NCI-H1105 treated with DMSO at 0.1 percent for 48 hours (cell line): Measurements from ENCODE around the gene SQOR.

Experiments
- DNase-seq: peaks from one replicate; lab custom pipeline; 2025; lab: John Stamatoyannopoulos, UW

The SQOR gene

DNA sequence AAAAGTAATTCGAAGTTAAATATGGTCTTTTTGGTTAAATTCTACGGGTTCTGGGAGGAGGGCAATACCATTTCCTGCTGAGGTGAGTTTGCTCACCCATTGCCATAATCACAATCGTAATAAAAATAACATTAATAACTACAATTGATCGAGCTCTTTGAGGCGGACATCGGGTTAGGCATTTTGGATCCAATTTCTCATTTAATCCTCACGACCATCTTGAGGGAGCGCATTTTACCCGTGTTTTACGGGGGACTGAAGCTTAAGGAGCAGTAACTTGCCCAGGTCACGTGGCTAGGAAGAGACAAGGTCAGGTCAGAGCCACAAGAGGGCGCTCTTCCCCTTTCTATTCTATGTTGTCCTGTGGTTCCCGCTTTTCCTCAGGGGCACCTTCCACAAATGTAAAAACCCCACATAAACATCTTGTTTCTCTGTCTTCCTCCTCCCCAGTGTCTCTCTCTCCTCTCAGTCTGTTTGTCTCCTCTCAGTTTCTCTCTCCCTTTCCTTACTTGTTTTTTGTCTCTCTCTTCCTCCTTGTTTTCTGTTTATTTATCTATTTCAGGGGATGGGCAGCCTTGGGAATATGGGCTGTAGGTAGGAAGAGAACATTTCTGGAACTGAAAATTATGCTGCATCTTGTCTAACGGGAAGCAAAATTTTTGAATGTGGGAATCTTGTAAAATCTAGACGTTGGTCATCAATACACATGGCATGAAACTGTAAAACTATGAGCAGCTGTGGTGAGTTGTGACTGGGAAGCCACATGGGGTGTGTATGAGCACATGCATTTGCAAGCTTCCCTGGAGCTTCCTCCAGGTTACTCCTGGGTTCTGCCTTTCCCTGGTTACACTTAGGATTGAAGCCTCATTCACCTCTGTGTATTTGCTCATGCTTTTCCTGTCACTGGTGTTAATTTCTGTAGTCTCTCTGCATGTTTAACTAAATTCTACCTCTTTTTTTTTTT is 71.0 kb downstream of the SQOR start:
- DNase-seq = peak; percentile 72

DNA sequence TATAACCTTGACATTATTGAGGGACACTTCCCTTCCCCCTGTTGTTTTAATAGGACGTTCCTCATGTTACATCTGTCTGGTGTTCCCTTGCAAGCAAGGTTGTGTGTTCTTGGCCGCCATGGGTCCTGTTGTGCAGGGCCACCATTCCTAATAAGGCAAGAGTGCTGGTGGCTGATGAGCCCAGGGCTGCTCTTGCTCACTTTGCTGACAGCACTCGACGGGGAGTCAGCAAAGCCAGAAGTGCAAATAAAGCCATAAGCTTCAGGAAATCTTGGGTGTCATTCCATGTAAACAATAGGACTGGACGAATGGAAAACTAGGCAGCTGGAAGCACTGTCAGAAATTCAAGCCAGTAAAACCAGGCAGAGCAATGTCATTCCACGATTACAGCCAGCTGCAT is 75.8 kb downstream of the SQOR start:
- no peak for DNase-seq

DNA sequence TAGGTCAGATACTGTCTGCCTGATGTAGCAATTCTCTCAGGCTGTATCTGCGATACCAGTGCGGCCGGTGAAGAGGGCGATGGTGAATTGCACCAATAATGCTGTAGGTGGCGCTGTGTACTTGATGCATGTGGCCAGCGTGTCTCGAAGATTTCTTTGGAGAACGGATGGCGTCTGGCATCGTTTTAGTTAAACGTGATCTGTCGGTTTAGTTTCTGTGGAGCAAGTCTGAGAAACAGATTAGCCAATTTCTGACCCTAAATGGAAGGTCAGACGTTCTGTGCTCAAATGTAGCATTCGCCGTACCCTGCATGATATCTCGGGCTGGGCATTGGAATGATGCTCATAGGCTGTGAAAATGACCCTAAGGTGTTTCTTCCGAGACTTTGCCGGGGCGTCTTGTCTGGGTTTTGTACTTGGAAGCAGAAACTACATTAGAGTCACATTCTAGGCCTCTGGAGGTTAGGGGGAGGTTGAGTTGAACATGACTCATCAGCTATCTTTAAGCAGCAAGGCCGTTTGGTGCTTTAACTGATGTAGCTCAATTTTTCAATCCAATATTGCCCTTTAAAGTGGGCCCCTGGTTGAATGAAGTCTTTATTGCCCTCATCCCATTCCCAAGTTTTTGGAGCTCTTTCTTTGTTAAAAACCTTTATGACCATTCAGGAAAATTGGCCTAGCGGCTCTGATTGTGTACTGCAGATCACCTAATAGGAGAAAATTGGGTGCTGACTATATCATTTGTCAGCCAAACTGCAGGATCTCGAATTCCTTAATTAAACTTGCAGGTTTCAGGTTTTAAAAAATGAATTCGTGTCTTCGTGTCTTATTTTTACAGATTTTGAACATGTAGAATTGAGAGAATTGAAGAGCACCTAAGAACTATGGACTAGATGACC is 80.0 kb downstream of the SQOR start:
- DNase-seq = peak; percentile 71

DNA sequence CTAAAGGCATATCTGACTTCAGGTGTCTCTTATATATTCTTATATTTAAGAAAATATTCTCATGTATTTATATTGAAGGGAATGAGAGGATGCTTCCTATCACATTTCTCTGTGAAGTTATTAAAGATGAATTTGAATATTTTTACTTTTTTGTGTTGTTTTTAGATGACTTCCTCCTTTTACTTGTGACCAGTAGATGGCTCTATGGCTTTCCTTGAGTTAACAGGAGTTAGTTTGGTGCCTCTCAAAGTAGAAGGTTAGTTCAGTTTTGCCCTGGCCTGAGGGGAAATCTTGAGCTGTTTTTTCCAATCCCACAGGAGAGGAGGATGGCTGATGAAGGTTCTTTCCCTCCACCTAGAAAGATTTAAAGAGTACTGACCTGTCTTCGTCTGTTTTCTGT is 80.7 kb downstream of the SQOR start:
- peak; percentile 46 for DNase-seq

DNA sequence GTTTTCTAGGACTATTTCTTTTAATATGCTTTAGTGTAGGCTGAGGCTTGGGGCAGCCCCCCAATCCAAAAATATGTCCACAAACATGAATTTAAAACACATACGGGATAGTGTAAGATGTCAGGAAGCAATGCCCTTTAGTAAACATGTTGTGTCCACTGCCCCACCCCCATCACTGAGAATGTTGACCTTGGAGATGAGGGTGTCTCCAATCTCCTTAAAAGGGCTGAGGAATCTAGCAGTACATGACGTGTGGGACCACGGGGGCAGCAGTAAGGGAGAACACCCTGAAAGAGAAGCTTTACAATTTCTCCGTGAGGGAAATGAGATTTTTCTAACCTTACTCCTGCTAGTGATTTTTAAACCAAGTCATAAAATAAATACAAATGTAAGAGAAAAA is 84.7 kb downstream of the SQOR start:
- no peak for DNase-seq

DNA sequence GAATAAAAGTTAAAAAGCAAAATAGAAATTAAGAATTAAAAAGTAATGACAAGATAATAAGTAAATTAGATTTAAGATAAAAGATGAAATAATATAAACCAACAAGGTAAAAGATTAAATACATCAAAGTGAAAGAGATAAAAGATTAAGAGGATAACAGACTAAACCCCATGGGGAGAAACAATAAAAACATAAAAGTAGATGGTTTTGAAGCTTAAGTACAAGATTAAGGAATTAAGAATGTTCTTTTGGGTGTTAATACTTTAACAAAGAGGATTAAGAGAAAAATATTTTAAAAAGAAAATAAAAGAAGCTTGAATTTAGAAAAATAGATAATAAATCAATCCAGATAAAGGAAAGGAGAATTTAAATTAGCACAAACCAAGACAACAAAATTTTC is 85.4 kb downstream of the SQOR start:
- no peak for DNase-seq

DNA sequence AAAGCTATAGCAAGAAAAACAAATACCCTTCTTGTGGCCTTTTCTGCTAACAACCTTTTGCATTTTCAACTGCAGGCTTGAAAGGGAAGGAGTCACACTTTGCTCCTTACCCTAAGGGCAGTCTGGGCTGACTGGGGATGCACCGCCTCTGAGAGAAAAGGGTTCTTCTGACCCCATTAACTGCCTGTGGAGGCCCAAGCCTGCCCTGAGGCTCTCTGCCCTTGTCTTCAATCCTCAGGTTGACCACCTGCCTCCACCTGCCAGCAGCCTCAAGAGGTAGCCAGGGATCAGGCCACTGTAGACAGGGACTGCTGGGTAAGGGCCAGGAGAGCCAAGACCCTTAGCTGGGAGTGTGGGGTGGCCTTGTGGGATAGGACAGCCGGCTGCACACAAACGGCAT is 93.8 kb downstream of the SQOR start:
- no peak for DNase-seq

DNA sequence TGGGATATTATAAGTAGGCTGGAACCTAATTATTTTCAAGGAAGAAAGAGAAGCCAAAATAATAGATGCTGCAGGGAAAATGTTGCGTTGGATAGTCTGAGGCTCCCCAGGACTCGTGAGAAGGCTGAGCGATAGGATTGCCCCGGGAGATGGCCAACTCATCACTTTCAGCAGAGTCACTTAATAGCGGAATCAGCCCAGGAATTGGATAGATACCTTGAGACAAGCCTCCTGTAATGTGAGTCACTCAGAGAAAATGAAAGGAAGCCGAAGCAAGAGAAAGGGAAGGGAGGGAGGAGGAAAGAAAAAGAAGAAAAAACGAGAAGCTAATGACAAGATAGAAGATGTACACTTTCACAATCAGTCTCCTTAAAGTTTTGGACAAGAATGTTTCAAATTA is 94.3 kb downstream of the SQOR start:
- no peak for DNase-seq

DNA sequence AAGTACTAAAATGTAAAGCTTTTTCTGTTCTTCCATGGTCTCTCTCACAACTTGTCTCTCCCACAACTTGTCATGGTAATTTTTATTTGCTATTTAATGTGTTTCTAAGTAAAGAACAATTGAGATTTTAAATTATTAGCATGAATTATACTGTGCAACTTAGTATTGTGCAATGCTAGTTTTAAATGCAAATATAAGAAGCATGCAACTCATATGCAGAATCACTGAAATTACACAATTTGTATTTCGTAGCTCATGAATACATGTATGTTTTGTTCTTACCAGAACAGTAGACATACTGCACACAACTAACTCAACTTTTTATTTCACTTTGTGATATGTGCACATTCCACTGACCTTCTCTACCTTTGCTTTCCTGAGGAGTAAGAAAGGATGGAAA is 96.5 kb downstream of the SQOR start:
- no peak for DNase-seq

DNA sequence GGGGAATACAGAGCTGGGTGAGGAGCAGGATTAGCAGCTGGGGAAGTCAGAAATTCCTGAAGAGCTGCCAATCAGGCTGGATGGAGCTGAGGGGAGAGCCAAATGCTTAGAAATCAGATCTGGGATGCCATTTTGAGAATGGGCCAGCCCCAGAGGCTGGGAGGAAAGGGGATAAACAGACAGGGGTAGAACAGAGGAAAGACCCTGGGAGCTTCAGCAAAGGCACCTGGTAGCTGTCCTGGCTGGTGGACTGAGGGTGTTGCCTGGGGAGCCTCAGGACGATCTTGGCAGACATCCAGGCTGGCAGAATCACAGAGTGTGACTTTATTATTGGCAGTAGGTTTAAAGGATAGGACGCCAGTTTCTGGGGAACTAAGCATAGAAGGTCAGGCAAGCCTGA is 97.8 kb downstream of the SQOR start:
- DNase-seq = peak; percentile 65

DNA sequence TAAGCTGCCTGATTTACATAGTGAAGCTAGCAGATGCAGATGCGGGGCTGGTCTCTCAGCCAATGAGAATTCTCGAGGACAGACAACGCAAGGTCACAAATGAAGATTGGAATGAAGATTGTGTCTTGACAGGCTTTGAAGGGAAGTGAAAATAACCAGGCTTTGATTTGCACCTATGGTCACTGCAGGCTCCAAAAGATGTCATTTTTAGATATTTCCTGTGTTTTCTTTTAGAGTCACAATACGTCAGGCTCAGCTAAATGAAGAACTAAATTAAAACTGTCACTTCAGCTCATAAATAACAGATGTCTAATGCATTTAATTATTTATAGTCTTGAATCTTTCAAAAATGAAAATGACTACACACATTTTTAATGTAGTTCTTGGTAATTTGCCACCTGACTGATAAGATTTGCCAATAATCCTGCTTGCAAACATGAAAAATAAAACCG is 99.5 kb downstream of the SQOR start:
- DNase-seq = no peak
